DOHH2 (cell line): ENCODE results near the gene OR3A2.

Source experiments
- EZH2phosphoT487 ChIP-seq: fragments of 200-600 bp; sonication (generic); IDR thresholded peaks from 2 replicates; pipeline ENCODE4 v1.6.1; 2017; ENCODE audit warnings: borderline replicate concordance, mild to moderate bottlenecking, antibody characterized with exemption, low read length, moderate library complexity, mixed read lengths
- TF ChIP-seq, protein P1 (sequence below): fragments of 200-600 bp; sonication (generic); IDR thresholded peaks from one replicate; pipeline ENCODE4 v1.5.1; 2014; ENCODE audit warnings: antibody characterized with exemption, mild to moderate bottlenecking, low read depth, low read length; ENCODE audit not compliant: poor library complexity, severe bottlenecking

DNA sequence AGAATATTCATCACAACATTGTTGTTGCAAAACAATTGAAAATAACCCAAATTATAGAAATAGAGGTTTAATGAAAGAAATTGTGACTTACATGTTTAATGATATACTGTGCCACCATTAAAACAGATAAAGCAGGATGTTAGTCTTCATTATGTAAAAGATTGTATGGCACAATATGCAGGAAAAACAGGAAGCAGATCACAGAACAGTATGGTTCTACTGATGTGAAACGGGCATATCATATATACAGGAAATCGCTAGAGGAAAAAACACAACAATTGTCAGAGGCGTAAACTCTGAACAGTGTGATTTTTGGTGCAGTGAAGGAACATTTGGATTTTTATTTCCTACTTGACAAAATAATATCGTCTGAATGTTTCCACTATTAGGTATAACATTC, 110.0 kb downstream of the OR3A2 start:
- TF ChIP-seq, protein P1, sequence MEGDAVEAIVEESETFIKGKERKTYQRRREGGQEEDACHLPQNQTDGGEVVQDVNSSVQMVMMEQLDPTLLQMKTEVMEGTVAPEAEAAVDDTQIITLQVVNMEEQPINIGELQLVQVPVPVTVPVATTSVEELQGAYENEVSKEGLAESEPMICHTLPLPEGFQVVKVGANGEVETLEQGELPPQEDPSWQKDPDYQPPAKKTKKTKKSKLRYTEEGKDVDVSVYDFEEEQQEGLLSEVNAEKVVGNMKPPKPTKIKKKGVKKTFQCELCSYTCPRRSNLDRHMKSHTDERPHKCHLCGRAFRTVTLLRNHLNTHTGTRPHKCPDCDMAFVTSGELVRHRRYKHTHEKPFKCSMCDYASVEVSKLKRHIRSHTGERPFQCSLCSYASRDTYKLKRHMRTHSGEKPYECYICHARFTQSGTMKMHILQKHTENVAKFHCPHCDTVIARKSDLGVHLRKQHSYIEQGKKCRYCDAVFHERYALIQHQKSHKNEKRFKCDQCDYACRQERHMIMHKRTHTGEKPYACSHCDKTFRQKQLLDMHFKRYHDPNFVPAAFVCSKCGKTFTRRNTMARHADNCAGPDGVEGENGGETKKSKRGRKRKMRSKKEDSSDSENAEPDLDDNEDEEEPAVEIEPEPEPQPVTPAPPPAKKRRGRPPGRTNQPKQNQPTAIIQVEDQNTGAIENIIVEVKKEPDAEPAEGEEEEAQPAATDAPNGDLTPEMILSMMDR, result no peak
- TF ChIP-seq EZH2phosphoT487, result no peak
